ENCODE measurements around the gene CITED4.

The CITED4 gene

DNA sequence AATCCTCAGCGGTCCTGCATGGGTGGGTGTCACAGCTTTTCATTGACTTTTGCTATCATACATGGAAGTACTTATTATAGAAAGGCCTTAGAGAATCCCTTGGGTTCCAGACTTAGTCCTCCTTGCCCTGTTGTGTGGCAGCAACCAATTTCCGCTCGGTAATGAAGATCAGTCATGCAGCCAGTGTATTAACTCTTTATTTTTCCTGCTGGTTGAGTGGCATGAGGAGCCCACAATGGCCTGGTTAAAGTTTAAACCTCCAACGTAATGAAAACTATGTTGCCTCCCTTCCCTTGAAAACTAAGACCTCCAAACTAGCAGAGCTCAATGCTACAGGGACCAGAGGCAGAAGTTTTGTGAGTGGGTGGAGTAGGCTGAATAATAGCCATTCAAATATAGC lies 20.0 kb downstream of the CITED4 start:
- no peaks in the 10 kb centered on the region for H3K36me3 ChIP-seq
- no peaks in the 10 kb centered on the region for H3K27me3 ChIP-seq
- H3K4me3 ChIP-seq (ENCODE audit: low read depth, low read length) = no peak overlapping the region
- DNase-seq = no peak
- no peaks in the 10 kb centered on the region for H3K9me3 ChIP-seq
- TF ChIP-seq, protein P1, sequence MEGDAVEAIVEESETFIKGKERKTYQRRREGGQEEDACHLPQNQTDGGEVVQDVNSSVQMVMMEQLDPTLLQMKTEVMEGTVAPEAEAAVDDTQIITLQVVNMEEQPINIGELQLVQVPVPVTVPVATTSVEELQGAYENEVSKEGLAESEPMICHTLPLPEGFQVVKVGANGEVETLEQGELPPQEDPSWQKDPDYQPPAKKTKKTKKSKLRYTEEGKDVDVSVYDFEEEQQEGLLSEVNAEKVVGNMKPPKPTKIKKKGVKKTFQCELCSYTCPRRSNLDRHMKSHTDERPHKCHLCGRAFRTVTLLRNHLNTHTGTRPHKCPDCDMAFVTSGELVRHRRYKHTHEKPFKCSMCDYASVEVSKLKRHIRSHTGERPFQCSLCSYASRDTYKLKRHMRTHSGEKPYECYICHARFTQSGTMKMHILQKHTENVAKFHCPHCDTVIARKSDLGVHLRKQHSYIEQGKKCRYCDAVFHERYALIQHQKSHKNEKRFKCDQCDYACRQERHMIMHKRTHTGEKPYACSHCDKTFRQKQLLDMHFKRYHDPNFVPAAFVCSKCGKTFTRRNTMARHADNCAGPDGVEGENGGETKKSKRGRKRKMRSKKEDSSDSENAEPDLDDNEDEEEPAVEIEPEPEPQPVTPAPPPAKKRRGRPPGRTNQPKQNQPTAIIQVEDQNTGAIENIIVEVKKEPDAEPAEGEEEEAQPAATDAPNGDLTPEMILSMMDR (IDR thresholded peaks at IDR 0.05; ENCODE audit: low read depth, low read length) = no peak
- peaks cover 4% of the 10 kb centered on the region; the same call in 1 of the 2 replicates for H3K4me1 ChIP-seq

DNA sequence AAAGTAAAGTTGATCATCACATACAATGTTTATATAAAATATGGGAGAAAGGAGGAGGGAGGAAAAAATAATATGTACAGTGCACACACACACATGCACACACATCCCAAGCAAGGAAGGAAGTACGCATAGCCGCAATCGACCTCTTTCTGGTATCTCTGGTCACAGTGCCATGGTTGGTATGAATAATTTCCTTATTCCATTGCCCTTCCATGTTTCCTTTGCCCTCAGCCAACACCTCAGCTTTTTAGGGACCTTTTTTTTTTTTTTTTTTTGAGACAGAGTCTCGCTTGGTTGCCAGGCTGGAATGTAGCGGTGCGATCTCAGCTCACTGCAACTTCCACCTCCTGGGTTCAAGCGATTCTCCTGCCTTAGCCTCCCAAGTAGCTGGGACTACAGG lies 20.6 kb downstream of the CITED4 start:
- H3K27me3 ChIP-seq = no peaks in the 10 kb centered on the region
- H3K36me3 ChIP-seq = no peaks in the 10 kb centered on the region
- no peaks in the 10 kb centered on the region for H3K9me3 ChIP-seq
- peaks cover 4% of the 10 kb centered on the region; the same call in 1 of the 2 replicates for H3K4me1 ChIP-seq
- no peak overlapping the region for H3K4me3 ChIP-seq (ENCODE audit: low read depth, low read length)
- DNase-seq = no peak
- TF ChIP-seq, protein P1 (IDR thresholded peaks at IDR 0.05; ENCODE audit: low read depth, low read length) = no peak

DNA sequence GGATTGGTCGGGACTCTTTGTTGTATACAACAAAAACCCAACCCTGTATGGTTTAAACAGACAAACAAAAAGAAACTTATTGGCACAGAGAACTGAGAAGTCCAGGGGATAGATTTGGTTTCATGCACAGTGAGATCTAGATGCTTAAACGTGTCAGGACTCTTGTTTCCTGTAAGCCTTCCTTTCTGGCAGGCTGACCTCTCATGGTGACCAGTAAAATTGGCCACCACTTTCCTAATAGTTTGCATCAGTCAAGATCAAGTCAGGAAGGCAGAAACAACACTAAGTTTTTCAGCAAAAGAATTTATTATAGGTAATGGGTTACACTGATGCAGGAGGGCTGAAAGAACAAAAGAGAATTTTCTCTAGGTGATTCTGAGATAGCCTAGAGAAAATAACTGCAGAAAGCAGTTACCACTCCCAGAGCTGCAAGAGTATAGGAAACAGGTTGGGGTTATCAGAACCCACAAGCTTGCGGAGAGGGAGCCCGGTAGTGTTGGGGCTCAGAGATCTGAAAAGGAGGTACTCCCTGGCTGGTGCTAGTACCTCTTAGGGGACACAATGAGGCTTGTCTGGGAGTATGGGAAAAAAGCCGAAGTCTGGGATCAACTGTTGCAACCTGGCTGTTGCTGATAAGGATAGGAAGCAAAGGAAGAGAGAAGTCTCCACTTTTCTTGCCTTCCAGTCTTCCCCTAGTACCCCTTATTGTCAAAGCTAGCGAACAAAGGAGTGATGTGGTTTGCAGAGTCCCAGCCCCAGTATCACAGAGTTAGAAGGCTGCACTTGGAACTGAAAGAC lies 21.4 kb downstream of the CITED4 start:
- no peak for DNase-seq
- Histone ChIP-seq H3K27me3 (no peaks in the 10 kb centered on the region), H3K4me3 (ENCODE audit: low read depth, low read length) (no peak overlapping the region), H3K9me3 (no peaks in the 10 kb centered on the region), H3K36me3 (no peaks in the 10 kb centered on the region), H3K4me1 (peaks cover 4% of the 10 kb centered on the region; the same call in 1 of the 2 replicates)
- TF ChIP-seq, protein P1 (IDR thresholded peaks at IDR 0.05; ENCODE audit: low read depth, low read length) = no peak

DNA sequence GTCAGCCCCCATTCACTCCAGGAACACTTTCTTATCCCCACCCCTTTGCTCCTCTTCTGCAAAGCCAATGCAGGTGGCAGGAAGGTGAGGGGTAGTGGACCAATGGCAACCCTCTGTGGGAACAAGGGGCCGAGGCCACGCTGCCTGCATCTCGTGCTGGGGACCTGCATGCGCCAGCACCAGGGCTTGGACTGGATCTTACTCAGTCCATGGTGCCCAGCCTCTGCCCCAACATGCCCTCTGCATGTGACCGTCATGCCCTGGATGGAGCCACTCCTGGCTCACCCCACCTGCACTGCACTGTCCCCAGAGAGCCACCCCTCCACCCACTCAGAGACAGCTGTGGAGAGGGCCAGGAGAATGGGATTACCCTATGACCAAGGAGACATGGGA lies 22.2 kb downstream of the CITED4 start:
- peaks cover 4% of the 10 kb centered on the region; the same call in 1 of the 2 replicates for H3K4me1 ChIP-seq
- TF ChIP-seq, protein P1 (IDR thresholded peaks at IDR 0.05; ENCODE audit: low read depth, low read length) = no peak
- no peaks in the 10 kb centered on the region for H3K9me3 ChIP-seq
- no peak for DNase-seq
- H3K4me3 ChIP-seq (ENCODE audit: low read depth, low read length) = no peak overlapping the region
- no peaks in the 10 kb centered on the region for H3K36me3 ChIP-seq
- no peaks in the 10 kb centered on the region for H3K27me3 ChIP-seq

DNA sequence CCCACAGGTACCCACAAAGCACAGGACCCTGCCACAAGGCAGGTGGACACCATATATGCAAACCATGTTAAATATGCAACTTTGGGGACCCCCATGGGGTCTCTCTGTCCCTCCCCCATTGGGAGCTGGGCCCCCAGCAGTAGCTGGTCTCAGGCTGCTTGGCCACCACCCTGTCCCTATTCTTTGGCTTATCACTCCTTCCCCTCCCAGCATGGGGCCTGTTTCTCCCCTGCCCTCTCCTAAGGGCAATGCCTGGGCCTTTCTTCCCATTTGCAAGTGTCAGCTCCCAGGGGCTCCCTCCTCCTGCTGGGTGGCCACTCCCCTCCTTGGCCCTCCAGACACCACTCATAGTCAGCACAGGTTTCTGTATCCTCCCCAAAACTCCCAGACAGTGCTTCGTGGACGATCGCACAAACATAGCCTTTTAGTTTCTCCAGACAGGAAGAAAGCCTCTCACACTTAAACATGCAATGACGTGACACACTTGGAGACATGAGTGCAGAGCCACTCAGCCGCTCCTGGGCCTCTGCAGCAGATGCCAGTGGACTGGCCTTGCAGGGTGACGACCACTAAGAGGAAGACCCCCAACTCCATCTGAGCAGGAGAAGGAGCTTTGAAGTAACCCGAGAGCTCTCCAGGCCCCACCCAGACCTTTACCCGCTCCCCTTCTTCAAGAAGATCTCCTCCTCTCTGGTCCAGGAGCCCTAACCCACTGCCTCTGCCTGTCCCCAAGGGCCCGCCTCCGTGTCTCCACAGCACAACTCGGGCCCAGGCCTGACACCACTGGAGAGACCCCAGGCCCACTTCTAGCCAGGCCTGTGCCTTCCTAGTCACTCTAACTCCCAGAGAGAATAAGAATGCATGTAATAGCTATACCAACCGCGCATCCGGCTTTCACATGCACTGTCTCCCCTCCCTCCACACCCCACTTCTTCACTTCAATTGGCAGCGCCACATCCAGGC lies 22.9 kb downstream of the CITED4 start:
- no peak for DNase-seq
- Histone ChIP-seq H3K4me3 (ENCODE audit: low read depth, low read length) (no peak overlapping the region), H3K27me3 (no peaks in the 10 kb centered on the region), H3K4me1 (peaks cover 4% of the 10 kb centered on the region; the same call in 1 of the 2 replicates), H3K36me3 (no peaks in the 10 kb centered on the region), H3K9me3 (no peaks in the 10 kb centered on the region)
- TF ChIP-seq, protein P1 (IDR thresholded peaks at IDR 0.05; ENCODE audit: low read depth, low read length) = no peak
